ENCODE measurements around the gene ZNF26. TPM values are rescaled to one million over a fixed set of nuclear protein-coding genes. Genes with fewer than 3 reads are reported as not detected.

The ZNF26 gene
- total RNA-seq, 1 experiment from 2014 or later, result 14.4 TPM

GRCh38 chr12:133058203-133059113 lies 72.3 kb downstream of the ZNF26 start:
- no peak for DNase-seq (ENCODE audit: extremely low read depth, low read depth)

DNA sequence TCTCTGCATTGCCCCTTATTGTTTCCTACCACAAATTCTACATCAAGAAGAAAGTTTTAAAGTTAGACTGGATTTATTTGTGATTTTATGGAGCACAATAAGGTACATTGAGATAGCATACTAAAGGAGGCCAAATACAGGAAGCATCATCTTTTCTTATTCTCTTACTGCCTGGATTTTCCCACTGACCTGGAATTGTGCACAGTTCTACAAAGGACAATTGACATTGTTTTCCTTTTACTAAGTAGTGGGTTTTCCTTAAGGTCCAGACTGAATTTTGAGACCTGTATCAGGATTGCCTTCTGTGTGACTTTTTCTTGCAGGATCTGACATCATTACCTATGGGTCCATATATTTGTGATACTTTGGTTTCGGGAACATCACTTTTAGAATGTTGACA lies 75.8 kb downstream of the ZNF26 start:
- no peak for DNase-seq (ENCODE audit: extremely low read depth, low read depth)

DNA sequence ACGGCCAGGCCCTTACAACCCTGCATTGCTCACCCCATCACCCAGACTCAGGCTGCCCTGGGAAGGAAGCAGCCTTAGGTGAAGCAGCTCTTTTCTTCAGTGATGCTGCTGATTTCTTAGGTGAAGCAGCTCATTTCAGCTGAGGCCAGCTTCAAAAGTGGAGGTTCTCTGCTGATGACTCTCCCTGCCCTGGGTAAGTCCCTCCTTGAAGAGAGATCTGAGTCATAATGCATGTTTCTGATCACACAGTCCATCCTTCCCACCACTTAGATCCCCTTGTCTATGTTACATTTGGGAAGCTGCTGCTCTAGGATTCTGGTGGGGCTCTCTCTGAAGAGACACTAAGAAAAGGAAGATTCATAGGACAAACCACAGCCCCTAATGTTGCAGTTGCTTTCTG lies 77.4 kb downstream of the ZNF26 start:
- DNase-seq (ENCODE audit: extremely low read depth, low read depth), result no peak

- DNase-seq (ENCODE audit: extremely low read depth, low read depth), result no peak
These were observed 87.7 kb downstream of the ZNF26 start for GRCh38 chr12:133073836-133074235.

Small RNA genes within 50 kb of the gene (small RNA-seq; reads per million reads assigned to genes)
- 0 to 0.12 reads per million in 2 experiments for gene RNU4ATAC12P

Other genes starting within 250 kb of the ZNF26 start
- 39.1 and 39.4 TPM in 2 replicates for gene ANKLE2, start 224.5 kb upstream of the ZNF26 start, total RNA-seq (2014; rRNA removed; shearing (Covaris generic))
- 45.3 and 47.5 TPM in 2 replicates for gene GOLGA3, start 157.5 kb upstream of the ZNF26 start, total RNA-seq (2014; rRNA removed; shearing (Covaris generic))
- 17.3 and 20.7 TPM in 2 replicates for gene CHFR, start 98.8 kb upstream of the ZNF26 start, total RNA-seq (2014; rRNA removed; shearing (Covaris generic))
- 12.6 and 17.3 TPM in 2 replicates for gene ZNF605, start 30.1 kb upstream of the ZNF26 start, total RNA-seq (2014; rRNA removed; shearing (Covaris generic))
- 26.8 and 41.2 TPM in 2 replicates for gene ZNF84, start 51.1 kb downstream of the ZNF26 start, total RNA-seq (2014; rRNA removed; shearing (Covaris generic))
- gene ZNF140, start 94.6 kb downstream of the ZNF26 start, total RNA-seq (2014; rRNA removed; shearing (Covaris generic)), result 32.6 and 43.6 TPM in 2 replicates
- gene ZNF891, start 143.9 kb downstream of the ZNF26 start, total RNA-seq (2014; rRNA removed; shearing (Covaris generic)), result 2.5 and 3.6 TPM in 2 replicates
- 5.3 and 5.8 TPM in 2 replicates for gene ZNF10, start 144.3 kb downstream of the ZNF26 start, total RNA-seq (2014; rRNA removed; shearing (Covaris generic))
- gene ZNF268, start 195.1 kb downstream of the ZNF26 start, total RNA-seq (2014; rRNA removed; shearing (Covaris generic)), result 22.3 and 25.9 TPM in 2 replicates
- not detected in 2 replicates for gene ANHX, start 249.5 kb downstream of the ZNF26 start, total RNA-seq (2014; rRNA removed; shearing (Covaris generic))